PC-9 (cell line): ENCODE measurements around the gene BPHL.

Source experiments
- EZH2 ChIP-seq: fragments of 200-600 bp; sonication (generic); IDR thresholded peaks from 2 replicates; pipeline ENCODE4 v1.8.0; 2017; ENCODE audit warnings: antibody characterized with exemption, low read depth
- TF ChIP-seq, protein P1 (sequence below): fragments of 200-600 bp; sonication (generic); conservative IDR thresholded peaks from 2 replicates; pipeline ENCODE4 v1.6.1; 2017; ENCODE audit warnings: mixed run types, antibody characterized with exemption, mild to moderate bottlenecking, moderate library complexity

DNA sequence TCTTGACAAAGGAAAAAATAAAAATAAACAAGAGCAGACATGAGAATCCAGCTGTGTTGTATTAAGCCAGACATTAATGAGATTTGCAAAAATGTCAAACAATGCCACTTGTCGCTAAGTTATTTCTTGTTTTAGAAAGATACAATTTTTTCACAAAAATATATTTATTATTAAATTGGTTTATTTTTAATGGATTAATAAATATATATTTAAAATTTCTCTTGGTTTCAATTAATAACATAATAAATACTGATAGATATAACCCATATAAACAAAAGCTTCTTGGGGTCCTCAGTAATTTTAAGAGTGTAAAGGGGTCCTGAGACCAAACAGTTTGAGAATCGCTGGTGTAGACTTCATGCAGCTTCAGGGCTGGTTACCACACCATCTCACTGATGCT, 82.9 kb downstream of the BPHL start:
- TF ChIP-seq, protein P1, sequence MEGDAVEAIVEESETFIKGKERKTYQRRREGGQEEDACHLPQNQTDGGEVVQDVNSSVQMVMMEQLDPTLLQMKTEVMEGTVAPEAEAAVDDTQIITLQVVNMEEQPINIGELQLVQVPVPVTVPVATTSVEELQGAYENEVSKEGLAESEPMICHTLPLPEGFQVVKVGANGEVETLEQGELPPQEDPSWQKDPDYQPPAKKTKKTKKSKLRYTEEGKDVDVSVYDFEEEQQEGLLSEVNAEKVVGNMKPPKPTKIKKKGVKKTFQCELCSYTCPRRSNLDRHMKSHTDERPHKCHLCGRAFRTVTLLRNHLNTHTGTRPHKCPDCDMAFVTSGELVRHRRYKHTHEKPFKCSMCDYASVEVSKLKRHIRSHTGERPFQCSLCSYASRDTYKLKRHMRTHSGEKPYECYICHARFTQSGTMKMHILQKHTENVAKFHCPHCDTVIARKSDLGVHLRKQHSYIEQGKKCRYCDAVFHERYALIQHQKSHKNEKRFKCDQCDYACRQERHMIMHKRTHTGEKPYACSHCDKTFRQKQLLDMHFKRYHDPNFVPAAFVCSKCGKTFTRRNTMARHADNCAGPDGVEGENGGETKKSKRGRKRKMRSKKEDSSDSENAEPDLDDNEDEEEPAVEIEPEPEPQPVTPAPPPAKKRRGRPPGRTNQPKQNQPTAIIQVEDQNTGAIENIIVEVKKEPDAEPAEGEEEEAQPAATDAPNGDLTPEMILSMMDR, result no peak
- TF ChIP-seq EZH2, result no peak
